Measurements from ENCODE around the gene OPCML.

OPCML gene

DNA sequence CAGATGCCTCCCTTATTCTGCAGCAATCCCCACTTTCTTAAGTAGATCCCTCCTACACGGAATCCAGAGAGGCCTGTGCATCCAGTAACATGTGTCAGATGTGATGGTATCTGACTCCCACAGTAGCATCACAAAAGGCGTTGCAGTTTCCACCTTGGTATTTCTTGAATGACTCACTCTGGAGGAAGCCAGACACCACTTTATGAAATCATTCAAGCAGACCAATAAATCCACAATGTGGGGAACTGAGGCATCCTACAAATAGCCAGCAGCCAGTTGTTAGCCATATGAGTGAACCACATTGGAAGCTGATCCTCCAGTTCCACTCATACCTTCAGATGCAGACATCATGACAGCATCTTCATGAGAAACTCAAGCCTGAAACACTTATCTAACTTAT is 798.1 kb downstream of the OPCML start:
- no peak for DNase-seq (ENCODE audit: low read depth in 2 of 2)

DNA sequence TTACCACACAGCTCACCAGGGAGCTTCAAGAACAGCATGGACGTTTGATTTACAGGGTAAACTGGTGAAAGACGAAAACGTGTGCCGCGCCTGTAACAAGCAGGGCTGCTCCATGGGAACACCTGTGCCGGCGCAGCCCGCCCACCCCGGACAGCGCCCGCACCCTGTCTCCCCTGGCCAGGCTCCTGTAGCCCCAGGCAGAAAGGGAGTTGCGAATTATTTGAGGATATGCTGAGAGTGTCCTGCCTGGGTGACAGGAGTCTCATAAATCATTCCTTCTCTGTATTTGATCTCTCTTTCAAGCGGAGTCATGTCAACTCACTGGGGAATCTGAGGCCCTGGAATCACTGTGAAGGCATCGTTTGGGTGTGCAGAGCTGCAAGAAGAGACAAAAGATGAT is 804.3 kb downstream of the OPCML start:
- DNase-seq (ENCODE audit: low read depth in 2 of 2), result no peak

DNA sequence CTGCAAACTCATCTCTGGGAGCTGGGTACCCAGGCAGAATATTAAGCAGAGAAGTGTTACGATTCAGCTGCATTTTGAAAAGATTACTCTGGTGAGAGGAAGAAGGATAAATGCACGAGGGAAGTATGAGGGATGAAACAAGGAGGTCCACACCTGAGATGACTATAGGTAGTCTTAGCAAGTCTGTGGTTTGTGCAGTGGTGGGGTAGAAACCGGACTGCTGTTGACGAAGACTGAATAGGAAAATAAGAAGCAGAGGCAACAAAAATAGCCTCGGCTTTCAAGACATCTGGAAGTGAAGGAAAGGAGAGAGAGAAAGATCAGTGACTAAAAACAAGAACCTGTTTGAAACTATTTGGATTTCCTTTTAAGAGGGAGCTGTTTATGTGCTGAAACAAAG is 810.8 kb downstream of the OPCML start:
- no peak for DNase-seq (ENCODE audit: low read depth in 2 of 2)

DNA sequence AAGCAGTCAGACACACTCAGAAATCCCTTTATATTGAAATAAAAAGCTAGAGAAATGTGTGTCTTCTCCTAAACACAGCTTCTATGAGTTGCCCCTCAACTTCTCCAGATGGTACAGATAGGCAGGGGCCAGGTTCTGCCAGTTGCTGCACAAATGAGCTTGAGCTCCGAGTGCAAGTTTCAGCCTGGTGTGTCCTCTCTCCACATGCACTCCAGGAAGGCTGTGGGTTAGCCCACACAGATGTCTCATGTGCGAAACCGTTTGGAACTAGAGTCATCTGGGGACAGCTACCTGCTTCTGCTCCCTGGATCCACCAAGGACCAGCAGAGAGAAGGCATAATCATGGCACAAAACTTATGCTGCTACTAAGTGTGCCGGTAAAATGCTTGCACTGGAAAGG is 812.6 kb downstream of the OPCML start:
- DNase-seq (ENCODE audit: low read depth in 2 of 2), result no peak

DNA sequence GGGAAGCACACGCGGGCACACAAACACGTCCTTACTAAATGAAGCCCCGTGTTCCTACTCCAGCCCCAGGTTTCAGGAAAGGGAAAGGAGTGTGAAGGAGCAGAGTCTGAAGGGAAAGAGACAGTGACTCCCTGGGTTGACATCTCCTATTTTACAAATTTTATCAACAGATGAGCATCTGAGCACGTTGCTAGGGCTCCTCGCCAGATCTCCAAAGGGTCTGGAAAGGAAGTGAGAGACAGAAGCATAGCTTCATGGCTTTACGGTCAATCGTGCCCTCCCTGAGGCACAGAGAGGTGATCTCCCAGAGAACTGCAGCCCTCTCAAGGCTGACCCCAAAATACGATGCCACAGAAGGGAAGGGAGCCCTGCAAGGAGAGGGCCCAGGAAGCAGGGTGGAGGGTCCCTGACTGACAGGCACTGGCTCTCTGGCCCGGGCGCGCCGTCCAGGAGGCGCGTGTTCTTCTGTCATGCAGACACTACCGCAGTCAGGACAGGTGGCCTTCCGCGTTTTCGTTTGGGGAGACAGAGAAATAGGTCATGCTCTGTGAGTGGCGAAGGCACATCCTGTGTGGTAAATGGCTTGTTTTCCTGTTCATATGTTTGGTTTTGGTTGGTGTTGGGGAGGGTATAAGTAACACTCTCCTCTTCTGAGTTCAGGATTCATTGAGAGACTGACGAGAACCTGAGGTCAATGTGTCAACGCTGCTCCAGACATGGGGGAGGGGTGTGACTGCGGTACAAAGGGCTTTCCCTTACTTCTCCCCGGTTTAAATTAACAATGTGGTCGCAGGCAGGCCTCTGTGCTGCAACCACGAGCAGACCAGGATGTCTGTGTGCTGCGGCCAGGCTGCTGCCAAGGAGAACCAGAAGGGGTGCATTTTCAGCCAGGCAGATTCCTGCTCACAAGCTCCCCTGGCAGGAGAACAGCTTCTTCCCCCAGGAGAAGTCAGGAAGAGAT is 813.3 kb downstream of the OPCML start:
- peak; percentile 21 to 30 for DNase-seq (ENCODE audit: low read depth in 2 of 2)

DNA sequence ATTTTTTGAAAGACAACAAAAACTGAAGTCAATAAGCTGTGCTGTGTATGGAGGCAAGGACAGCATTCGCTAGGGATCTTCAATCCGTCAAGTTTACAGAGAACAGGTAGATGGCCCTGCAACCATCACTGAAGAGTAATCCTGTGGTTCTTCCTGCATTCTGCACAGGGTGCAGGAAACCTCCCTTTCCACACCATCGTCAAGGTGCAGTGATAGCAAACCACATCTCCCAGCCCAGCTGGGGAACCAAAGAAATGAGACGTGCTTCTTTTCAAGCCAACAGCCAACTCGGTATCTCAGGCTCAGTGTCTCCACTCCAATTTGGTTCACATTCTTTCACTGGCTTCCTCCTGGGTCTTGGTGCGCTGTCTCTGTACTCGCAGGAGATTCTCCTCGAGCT is 814.5 kb downstream of the OPCML start:
- DNase-seq (ENCODE audit: low read depth in 2 of 2), result no peak

DNA sequence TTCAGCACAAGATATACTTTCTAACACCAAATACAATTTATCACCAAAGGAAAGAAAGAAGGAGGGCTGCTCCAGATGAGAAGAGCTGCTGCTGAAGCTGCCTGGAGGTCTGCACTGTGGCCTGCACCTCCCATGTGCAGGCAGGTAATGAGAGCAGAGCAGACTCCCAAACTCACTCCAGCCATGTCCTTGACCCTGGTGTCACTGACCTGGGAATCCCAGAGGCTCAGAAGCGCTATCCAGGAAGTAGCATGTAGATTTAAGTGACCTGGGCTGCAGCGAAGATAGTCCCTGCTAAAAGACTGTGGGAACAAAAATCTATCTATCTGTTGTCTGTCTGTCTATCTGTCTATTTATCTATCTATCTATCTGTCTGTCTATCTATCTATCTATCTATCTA is 816.3 kb downstream of the OPCML start:
- no peak for DNase-seq (ENCODE audit: low read depth in 2 of 2)

DNA sequence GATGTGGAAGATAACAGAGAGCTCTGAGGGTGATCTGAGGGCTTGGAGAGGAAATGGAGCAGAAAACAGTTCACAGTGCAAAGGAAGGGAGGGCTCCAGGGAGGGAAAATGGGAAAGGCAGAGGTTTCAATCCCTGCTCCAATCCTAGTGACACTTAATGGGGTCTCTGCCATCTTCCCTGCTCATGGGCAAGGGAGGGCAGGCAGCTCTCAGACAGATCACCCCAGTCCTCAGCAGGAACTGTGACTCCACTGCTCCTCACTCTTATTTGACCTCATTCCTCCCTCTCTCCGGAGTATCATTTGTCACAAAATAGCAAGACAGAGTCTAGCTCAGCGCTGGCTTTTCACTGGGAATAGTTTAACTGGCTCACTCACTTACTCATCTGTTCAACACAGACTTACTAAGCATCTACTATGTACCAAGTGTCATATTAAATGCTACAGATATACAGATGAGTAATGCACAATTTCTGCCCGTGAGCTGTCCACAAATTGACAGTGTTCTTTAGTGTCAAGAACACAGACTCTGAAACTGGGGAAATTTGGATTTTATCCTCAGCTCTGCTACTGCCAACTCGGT is 817.4 kb downstream of the OPCML start:
- DNase-seq (ENCODE audit: low read depth in 2 of 2), result no peak

DNA sequence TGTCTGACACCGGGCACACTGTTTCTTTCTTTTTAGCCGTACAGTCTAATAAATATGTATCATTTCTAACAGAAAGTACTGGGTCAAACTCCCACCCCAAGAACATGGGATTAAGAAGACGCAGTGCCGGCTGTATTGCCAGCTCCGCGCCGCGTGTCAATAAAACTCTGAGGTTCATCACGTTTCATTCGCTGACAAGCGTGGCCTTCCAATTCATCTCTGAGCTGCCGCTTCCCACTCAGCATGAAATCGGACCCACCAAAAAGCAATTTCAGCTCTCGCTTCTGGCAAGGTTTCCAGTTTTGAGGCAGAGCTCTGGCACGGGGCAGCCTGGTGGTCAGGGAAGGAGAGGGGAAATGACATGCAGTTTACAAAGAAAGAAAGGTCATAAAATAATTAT is 819.8 kb downstream of the OPCML start:
- no peak for DNase-seq (ENCODE audit: low read depth in 2 of 2)

DNA sequence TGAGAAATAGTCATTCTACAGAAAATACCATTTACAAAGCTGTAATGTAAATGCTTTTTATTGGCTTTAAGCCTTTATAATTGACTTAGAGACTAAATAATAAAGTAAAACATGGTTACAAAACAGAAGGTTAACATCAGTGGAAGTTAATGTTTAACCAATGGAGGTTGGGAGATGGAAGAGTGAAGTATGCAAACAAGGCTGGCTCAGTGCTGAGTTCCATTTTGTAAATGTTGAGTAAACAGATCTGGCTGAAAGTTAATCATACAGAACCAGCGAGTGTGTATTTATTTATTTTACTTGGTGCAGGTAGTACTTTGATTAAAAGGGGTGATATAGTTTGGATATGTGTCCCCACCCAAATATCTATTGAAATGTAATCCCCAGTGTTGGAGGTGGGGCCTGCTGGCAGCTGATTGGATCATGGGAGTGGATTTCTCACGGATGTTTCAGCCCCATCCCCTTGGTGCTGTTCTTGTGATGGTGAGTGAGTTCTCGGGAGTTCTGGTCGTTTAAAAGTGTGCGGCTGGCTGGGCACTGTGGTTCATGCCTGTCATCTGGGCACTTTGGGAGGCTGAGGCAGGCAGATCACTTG is 827.4 kb downstream of the OPCML start:
- DNase-seq (ENCODE audit: low read depth in 2 of 2), result no peak

DNA sequence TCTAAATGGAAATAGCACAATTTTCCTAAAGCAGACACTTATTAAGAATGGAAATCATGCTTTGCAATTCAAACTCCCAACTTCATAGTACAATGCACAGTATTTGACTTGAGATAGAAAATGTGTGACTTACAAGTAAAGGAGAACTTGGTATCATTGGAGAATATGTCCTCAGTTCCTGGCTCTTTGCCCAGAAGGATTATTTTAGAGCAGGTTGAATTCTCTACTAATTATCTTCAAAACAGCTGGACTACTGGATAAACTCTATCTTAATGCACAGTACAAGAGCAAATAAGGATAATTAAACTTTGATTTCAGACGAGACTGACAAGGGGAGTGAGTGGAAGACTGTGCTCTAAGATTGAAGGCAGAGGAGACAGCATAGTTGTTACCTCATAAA is 839.4 kb downstream of the OPCML start:
- no peak for DNase-seq (ENCODE audit: low read depth in 2 of 2)

DNA sequence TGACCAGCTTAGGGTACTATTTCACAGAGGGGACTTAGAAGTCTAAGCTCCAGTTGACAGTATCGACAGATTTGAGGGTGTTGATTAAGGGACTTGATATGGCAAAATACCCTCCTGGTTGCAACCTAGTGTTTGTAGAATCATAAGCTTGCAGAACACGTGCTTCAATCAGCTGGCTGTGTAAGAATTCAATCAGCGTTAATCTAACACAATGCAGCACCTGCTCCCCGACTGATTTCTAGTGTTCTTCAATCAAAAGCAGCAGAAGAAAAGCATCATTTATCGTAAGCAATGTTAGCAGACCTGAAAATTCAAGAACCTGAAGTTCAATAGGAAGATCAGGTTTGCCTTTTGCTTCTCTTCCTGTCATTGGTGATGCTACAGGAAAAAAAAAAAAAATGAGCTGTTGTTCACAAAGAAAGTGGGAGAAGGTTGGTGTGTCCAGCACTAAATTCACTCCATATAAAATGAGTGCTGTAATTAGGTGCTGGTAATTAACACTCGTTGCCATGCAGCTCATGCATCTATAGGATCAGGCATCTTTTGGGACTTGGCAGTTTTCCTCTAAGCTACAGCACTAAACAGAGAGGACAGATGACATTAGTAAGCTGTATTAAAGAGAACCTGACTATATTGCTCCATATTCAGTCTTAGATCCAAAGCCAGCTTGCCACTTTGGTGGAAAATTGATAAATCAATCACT is 840.3 kb downstream of the OPCML start:
- DNase-seq (ENCODE audit: low read depth in 2 of 2), result no peak

DNA sequence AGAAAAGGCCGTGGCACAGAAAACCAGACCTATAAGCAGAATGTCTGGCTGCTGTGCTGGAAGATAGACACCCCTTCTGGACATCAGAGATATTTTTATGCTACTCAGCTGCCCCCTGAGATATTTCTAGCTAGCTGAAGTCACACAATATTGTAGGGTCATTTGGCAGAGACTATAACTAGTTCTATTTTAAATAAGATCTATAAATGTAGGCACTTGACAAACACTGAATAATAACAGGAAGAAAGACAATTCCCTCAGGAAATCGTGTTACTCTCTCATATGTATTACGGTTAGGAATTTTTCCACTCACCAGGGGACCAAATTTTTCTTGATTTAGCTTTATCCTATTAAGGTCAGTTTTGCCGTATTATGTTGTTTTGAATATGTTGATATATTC is 845.4 kb downstream of the OPCML start:
- DNase-seq (ENCODE audit: low read depth in 2 of 2), result no peak

DNA sequence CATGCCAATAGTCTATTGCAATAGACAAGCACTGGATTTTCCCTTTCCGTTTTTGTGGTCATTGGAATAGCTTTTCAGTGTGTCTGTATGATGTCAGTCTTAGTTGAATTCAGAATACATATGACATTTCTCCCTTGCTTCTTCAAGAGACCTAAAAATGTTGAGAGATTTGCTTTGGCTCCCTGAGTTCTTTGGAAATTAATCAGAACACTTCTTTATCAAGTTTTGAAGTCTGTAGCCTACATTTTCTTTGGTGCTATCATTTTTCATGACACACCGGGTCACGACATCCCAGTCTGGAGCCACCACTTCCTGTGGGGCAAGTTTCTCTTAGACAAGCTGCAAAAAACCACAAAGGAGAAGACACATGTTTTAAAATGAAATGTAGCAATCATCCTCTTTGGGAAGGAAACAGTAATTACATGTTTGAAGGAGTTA is 847.1 kb downstream of the OPCML start:
- no peak for DNase-seq (ENCODE audit: low read depth in 2 of 2)

DNA sequence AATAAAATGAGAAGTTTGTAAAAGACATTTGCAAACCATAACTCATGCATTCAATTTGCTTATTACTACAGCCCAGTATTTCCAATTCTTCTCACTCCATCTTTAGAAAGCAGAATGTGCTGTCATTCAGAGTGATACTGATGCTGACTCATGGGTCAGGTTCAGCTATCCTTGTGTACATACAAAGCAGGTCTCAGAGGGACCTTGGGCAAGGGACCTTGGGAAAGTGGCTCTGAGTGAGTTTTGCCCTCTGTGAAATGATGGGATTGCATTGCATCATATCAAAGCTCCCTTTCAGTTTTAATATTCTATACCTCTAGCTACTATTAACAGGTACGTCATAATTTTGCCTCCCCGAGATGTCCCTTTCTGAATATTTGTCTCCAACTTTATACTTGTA is 848.7 kb downstream of the OPCML start:
- DNase-seq (ENCODE audit: low read depth in 2 of 2), result no peak

DNA sequence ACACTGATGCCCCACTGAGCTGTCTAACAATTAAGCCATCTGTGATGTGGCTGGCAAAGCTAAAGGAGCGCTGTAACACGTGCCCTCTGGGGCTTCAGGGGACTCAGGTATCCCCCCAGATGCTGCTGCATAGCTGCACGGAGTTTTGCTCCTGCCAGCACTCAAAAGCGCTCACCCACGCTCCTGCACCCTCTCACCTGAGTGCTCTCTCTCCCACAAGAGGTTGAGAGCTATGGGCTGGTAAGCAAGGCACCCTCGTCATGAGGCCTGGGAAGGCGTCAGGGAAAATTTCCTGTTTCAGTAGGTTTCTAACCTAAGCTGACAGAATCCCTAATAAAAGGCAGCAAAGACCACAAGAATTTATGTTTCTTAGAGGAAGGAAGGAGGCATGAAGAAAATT is 850.3 kb downstream of the OPCML start:
- DNase-seq (ENCODE audit: low read depth in 2 of 2), result no peak

DNA sequence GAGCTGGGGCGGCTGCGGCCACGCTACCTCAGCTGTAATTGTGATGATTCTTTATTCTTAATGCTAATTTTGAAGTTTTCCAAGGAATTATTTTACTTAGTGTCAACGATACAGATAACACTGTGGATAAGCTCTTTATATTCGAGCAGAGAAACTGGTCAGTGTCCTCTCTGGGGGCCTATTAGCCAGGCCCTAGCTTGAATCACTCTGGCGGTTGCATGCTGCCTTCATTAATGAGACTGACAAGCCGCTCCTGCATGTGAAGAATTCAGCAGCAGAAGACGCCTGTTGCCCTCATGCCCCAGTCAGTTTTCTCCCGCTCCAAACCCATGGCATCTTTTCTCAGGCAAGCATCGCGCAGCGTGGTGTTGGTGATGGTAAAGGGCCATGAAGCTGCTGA is 851.7 kb downstream of the OPCML start:
- DNase-seq (ENCODE audit: low read depth in 2 of 2), result no peak

DNA sequence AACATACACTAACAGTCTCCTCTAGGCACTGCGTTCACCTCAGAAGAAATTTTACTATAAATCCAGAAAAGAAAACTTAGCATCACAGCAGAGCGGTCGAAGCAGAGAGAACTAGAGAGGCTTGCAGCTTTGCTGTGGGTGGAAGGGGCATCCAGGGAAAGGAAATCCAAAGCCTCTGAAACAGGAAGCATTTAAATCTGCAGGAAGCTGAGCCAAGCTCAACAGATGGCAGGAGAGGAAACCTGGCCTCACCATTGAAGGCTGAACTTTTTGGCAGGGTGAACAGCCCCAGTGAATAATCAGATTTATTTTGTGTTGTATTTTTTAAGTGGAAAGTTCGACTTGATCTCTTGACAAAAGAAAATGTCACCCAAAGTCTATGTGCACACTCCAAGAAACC is 858.1 kb downstream of the OPCML start:
- no peak for DNase-seq (ENCODE audit: low read depth in 2 of 2)

DNA sequence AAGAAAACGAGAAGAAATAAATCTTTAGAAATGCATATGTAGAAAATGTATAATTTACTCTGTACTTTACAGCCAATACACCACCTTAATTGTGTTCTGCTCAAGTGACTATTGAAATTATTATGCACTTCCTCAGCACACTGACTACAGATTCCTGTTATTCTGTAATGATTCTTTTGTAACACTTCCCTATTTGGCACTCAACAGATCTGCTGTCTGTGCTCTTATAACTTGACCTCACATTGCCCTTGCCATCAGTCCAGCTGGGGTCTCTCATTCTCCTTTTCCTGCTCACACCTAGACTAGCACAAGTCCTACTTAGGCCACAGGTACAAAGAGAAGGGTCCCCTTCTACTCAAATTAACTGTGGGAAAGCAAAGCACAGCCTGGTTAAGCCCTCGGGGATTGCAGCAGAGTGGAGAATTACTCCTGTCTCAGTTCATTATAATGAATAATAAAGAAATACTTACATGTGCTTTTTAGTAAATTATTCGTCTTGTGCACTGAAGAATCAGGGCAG is 860.4 kb downstream of the OPCML start:
- no peak for DNase-seq (ENCODE audit: low read depth in 2 of 2)

DNA sequence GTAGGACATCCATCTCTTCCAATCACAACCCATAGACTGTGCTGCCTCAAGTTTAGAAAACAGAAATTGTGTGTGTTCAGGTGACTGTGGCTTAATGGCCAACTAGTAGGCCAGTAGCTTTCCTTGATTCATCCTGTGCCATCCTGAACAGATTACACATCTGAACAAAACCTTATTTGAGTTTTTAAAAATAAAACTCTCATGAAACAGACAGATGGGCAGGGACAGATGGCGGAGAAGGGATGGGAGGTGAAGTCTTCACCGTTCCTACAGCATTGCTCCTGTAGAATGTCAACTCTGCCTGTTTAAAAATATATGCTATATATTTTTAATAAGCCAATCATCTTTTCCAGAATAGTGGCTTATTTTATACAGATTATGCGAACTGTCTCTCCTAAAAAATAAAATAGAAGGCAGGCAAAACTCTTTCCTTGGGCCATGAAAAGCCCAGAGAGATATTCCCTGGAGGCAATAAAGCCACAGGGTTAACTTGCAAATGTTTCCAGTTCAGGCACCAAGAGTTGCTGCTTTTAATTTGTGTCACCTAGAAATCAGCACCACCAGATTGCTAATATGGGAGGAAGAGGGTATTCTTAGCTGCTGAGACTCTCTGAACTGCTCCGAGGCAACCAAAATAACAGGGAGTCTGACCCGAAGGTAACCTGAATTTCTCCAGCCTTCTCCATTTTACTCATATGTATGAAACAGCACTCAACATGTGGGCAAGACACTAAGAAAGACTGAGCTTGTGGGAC is 861.2 kb downstream of the OPCML start:
- no peak for DNase-seq (ENCODE audit: low read depth in 2 of 2)

DNA sequence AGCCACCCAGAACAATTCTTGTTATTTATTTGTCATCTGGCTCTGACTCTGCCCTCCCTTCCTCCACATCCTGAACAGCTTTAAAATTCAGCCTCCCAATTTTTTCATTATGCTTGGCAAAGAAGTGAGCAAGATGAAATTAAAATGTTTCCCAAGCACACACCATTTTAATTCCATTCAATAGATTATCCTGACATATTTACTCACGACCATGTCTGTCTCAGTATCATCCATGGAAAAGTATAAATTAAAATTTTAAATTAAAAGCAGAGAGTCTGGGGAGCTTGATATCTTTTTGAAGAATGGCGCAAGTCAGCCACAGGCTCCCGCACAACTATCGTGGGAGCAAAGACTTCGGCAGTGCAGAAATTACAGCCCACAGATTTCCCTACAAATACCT is 862.4 kb downstream of the OPCML start:
- DNase-seq (ENCODE audit: low read depth in 2 of 2), result no peak
